T-cell (primary cell): ENCODE results near the gene SPATC1L. TPM values are rescaled to one million over a fixed set of nuclear protein-coding genes. Genes with fewer than 3 reads are reported as not detected.
A peak's percentile ranks its signal among the peaks of the same experiment; 100 is the strongest.

Experiments
- ATAC-seq, 4 experiments: fragments of 200-7000 bp in 3 of 4; fragments of 150-1000 bp in 1 of 4; cut with Tn5 transposase; replicated peaks in 1 of 4; 1 replicate in 3 of 4; 2 replicates in 1 of 4; pipeline ENCODE4 v1.10.0; 2021; ENCODE audit warnings: moderate library complexity in 3 of 4, mild to moderate bottlenecking in 2 of 4, moderate number of reproducible peaks in 1 of 4
- CTCF ChIA-PET, 2 donors: fragments of 300-600 bp; sonication (Branson Sonifier 250); formaldehyde crosslinking; loops; one replicate each; lab custom pipeline; 2022; ENCODE audit warnings: antibody characterized with exemption in 2 of 2; lab: Charles Lee
- POLR2A ChIA-PET, 2 donors: fragments of 300-600 bp; sonication (Branson Sonifier 250); formaldehyde crosslinking; loops; one replicate each; lab custom pipeline; 2022; ENCODE audit warnings: antibody characterized with exemption in 2 of 2; lab: Charles Lee
- DNase-seq, 35 experiments: peaks; one replicate each; pipeline versions ENCODE4 v3.0.0 to v3.0.0-alpha.2; 2013 to 2023
- H3K27ac ChIP-seq: one replicate; pipeline ENCODE4 v1.5.1; 2013; ENCODE audit warnings: low read length
- H3K27me3 ChIP-seq, 2 experiments: replicated peaks in 1 of 2; 1 replicate in 1 of 2; 2 replicates in 1 of 2; pipeline versions ENCODE4 v1.6.1 to v1.7.0; 2013; ENCODE audit warnings: low read length in 1 of 2, mixed read lengths in 1 of 2; ENCODE audit not compliant: control insufficient read depth in 2 of 2, insufficient read depth in 2 of 2; ENCODE audit errors: extremely low read depth in 1 of 2
- H3K36me3 ChIP-seq, 2 donors: 1 replicate in 1 of 2; 2 replicates in 1 of 2; pipeline versions ENCODE4 v1.6.1 to v1.7.0; 2013; ENCODE audit warnings: low read length in 1 of 2; ENCODE audit not compliant: control insufficient read depth in 2 of 2, insufficient read depth in 1 of 2; ENCODE audit errors: extremely low read depth in 1 of 2
- H3K4me1 ChIP-seq, 2 experiments: 1 replicate in 1 of 2; 2 replicates in 1 of 2; pipeline versions ENCODE4 v1.6.1 to v1.7.0; 2013; ENCODE audit warnings: low read length in 2 of 2, mixed read lengths in 1 of 2; ENCODE audit not compliant: insufficient read depth in 2 of 2, control insufficient read depth in 1 of 2; ENCODE audit errors: extremely low read depth in 1 of 2
- H3K4me3 ChIP-seq, 2 donors: 1 replicate in 1 of 2; 2 replicates in 1 of 2; pipeline versions ENCODE4 v1.5.1 to v1.7.0; 2013; ENCODE audit warnings: mild to moderate bottlenecking in 2 of 2, low read length in 1 of 2, moderate library complexity in 1 of 2; ENCODE audit not compliant: control insufficient read depth in 1 of 2; ENCODE audit errors: extremely low read depth in 1 of 2
- H3K9me3 ChIP-seq: 2 replicates; pipeline ENCODE4 v1.7.0; 2013
- H3K27ac Mint-ChIP-seq, 2 donors: one replicate each; pipeline ENCODE4 v1.8.0; 2020 to 2021; ENCODE audit warnings: mild to moderate bottlenecking in 2 of 2, mixed read lengths in 2 of 2
- H3K27me3 Mint-ChIP-seq, 2 donors: one replicate each; pipeline ENCODE4 v1.8.0; 2021 to 2022; ENCODE audit warnings: mixed read lengths in 2 of 2
- H3K36me3 Mint-ChIP-seq: one replicate; pipeline ENCODE4 v1.8.0; 2021; ENCODE audit warnings: mixed read lengths
- H3K4me1 Mint-ChIP-seq, 3 donors: one replicate each; pipeline ENCODE4 v1.8.0; 2020 to 2022; ENCODE audit warnings: mixed read lengths in 3 of 3, mild to moderate bottlenecking in 1 of 3
- H3K4me3 Mint-ChIP-seq, 3 donors: one replicate each; pipeline ENCODE4 v1.8.0; 2020 to 2022; ENCODE audit warnings: mild to moderate bottlenecking in 3 of 3, mixed read lengths in 3 of 3, moderate library complexity in 3 of 3
- H3K9me3 Mint-ChIP-seq, 3 donors: one replicate each; pipeline ENCODE4 v1.8.0; 2020 to 2022; ENCODE audit warnings: mixed read lengths in 3 of 3
- WGBS: methylation state at CpG from one replicate; pipeline ENCODE4 v1.1.5; 2013; ENCODE audit warnings: missing lambda C conversion rate; ENCODE audit not compliant: insufficient coverage; 5-methylcytosine and 5-hydroxymethylcytosine counted together
- total RNA-seq, 35 experiments: library from RNA in 6 of 35; stranded (reverse) in 6 of 35; fragments of 120-200 nt in 1 of 35; gene quantifications; one replicate each; pipeline versions ENCODE4 v1.2.1 to v1.2.4 and lab custom pipeline; 2013 to 2026

The SPATC1L gene
- total RNA-seq, 5 donors from 2014 or later (not counting 1 experiment from before 2014, with no cell fraction given): 1.4 to 22.8 (median 12.5) TPM

- Mint-ChIP-seq H3K27ac (no peak overlapping the region), H3K27me3 (no peaks in the 10 kb centered on the region), H3K4me1 (no peaks in the 10 kb centered on the region), H3K36me3 (no peaks in the 10 kb centered on the region), H3K4me3 (no peak overlapping the region), H3K9me3 (no peaks in the 10 kb centered on the region)
- Histone ChIP-seq H3K36me3 (no peaks in the 10 kb centered on the region), H3K27me3 (no peaks in the 10 kb centered on the region), H3K27ac (no peak overlapping the region), H3K9me3 (no peaks in the 10 kb centered on the region), H3K4me1 (no peaks in the 10 kb centered on the region), H3K4me3 (no peak overlapping the region)
- DNase-seq (no peak), ATAC-seq (no peak)
- CTCF ChIA-PET: no interaction called here
- 84% methylated on average over 21 of the region's 27 CpGs for WGBS
- POLR2A ChIA-PET: interaction anchor here in 1 of 2 donors (0.6 kb wide), 1 partner anchor 888 kb away, joined by 4 read pairs; no protein-coding TSS in a partner anchor
Measured at GRCh38 chr21:46129846-46130651, 54.2 kb downstream of the SPATC1L start.

GRCh38 chr21:46128933-46129571, 55.2 kb downstream of the SPATC1L start:
- no peaks in the 10 kb centered on the region for H3K4me1 ChIP-seq
- H3K27me3 ChIP-seq: no peaks in the 10 kb centered on the region
- H3K4me1 Mint-ChIP-seq: no peaks in the 10 kb centered on the region
- H3K9me3 ChIP-seq: no peaks in the 10 kb centered on the region
- no peaks in the 10 kb centered on the region for H3K36me3 ChIP-seq
- no peak overlapping the region for H3K27ac ChIP-seq
- POLR2A ChIA-PET: no interaction called here
- DNase-seq (no peak), ATAC-seq (no peak)
- no peaks in the 10 kb centered on the region for H3K9me3 Mint-ChIP-seq
- no peaks in the 10 kb centered on the region for H3K27me3 Mint-ChIP-seq
- no peak overlapping the region for H3K27ac Mint-ChIP-seq
- CTCF ChIA-PET: no interaction called here
- WGBS: 95% methylated on average over 43 of the region's 45 CpGs
- no peak overlapping the region for H3K4me3 ChIP-seq
- H3K4me3 Mint-ChIP-seq: no peak overlapping the region
- H3K36me3 Mint-ChIP-seq: no peaks in the 10 kb centered on the region

- DNase-seq (no peak), ATAC-seq (no peak)
- no peak overlapping the region for H3K27ac ChIP-seq
- ChIA-PET CTCF (no interaction called here), POLR2A (no interaction called here)
- Mint-ChIP-seq H3K4me3 (no peak overlapping the region), H3K27ac (no peak overlapping the region), H3K27me3 (no peaks in the 10 kb centered on the region), H3K4me1 (no peaks in the 10 kb centered on the region), H3K9me3 (no peaks in the 10 kb centered on the region), H3K36me3 (no peaks in the 10 kb centered on the region)
- H3K36me3 ChIP-seq: no peaks in the 10 kb centered on the region
- H3K4me1 ChIP-seq: no peaks in the 10 kb centered on the region
- no peaks in the 10 kb centered on the region for H3K9me3 ChIP-seq
- WGBS: 79% methylated on average over 23 of the region's 23 CpGs
- no peaks in the 10 kb centered on the region for H3K27me3 ChIP-seq
- H3K4me3 ChIP-seq: no peak overlapping the region
Measured at GRCh38 chr21:46128106-46128932, 55.9 kb downstream of the SPATC1L start.

GRCh38 chr21:46127239-46128105, 56.8 kb downstream of the SPATC1L start:
- 93% methylated on average over 29 of the region's 40 CpGs for WGBS
- H3K4me3 Mint-ChIP-seq: no peak overlapping the region
- no peaks in the 10 kb centered on the region for H3K36me3 Mint-ChIP-seq
- Histone ChIP-seq H3K27ac (no peak overlapping the region), H3K27me3 (no peaks in the 10 kb centered on the region), H3K36me3 (no peaks in the 10 kb centered on the region), H3K4me1 (no peaks in the 10 kb centered on the region), H3K4me3 (no peak overlapping the region), H3K9me3 (no peaks in the 10 kb centered on the region)
- POLR2A ChIA-PET: no interaction called here
- no peaks in the 10 kb centered on the region for H3K27me3 Mint-ChIP-seq
- no peaks in the 10 kb centered on the region for H3K9me3 Mint-ChIP-seq
- CTCF ChIA-PET: no interaction called here
- H3K27ac Mint-ChIP-seq: no peak overlapping the region
- DNase-seq (peak in 1 of 35 experiments; percentile 2), ATAC-seq (no peak)
- H3K4me1 Mint-ChIP-seq: no peaks in the 10 kb centered on the region

- no peaks in the 10 kb centered on the region for H3K27me3 Mint-ChIP-seq
- H3K9me3 Mint-ChIP-seq: no peaks in the 10 kb centered on the region
- no peaks in the 10 kb centered on the region for H3K27me3 ChIP-seq
- no peaks in the 10 kb centered on the region for H3K4me1 Mint-ChIP-seq
- H3K9me3 ChIP-seq: no peaks in the 10 kb centered on the region
- no peak overlapping the region for H3K4me3 Mint-ChIP-seq
- ATAC-seq (peak in 1 of 4 experiments; percentile 7), DNase-seq (peak in 2 of 35 experiments; percentile 1)
- H3K4me3 ChIP-seq: no peak overlapping the region
- H3K36me3 Mint-ChIP-seq: no peaks in the 10 kb centered on the region
- no peaks in the 10 kb centered on the region for H3K4me1 ChIP-seq
- 90% methylated on average over 16 of the region's 32 CpGs for WGBS
- no peak overlapping the region for H3K27ac ChIP-seq
- CTCF ChIA-PET: no interaction called here
- POLR2A ChIA-PET: no interaction called here
- H3K27ac Mint-ChIP-seq: no peak overlapping the region
- H3K36me3 ChIP-seq: peaks cover 0 to 5% of the 10 kb centered on the region in 2 donors
Measured at GRCh38 chr21:46126309-46127238, 57.7 kb downstream of the SPATC1L start.
